Stomach smooth muscle (tissue), 2 donors: Measurements from ENCODE around the gene HEXA.

ENCODE experiments used
- H3K27ac ChIP-seq: one replicate; pipeline ENCODE4 v1.7.0; 2013; ENCODE audit warnings: mild to moderate bottlenecking, low read length, inconsistent platforms
- H3K27me3 ChIP-seq, 2 donors: one replicate each; pipeline ENCODE4 v1.7.0; 2013; ENCODE audit warnings: low read length in 2 of 2; ENCODE audit not compliant: insufficient read depth in 2 of 2, control insufficient read depth in 1 of 2
- H3K36me3 ChIP-seq, 2 donors: one replicate each; pipeline ENCODE4 v1.7.0; 2013; ENCODE audit warnings: low read length in 2 of 2; ENCODE audit not compliant: control insufficient read depth in 2 of 2, insufficient read depth in 2 of 2
- H3K4me1 ChIP-seq: one replicate; pipeline ENCODE4 v1.7.0; 2013; ENCODE audit warnings: low read length; ENCODE audit not compliant: control insufficient read depth, insufficient read depth
- H3K4me3 ChIP-seq, 2 donors: one replicate each; pipeline ENCODE4 v1.7.0; 2013; ENCODE audit warnings: low read length in 2 of 2
- H3K9ac ChIP-seq, 2 donors: one replicate each; pipeline ENCODE4 v1.7.0; 2013; ENCODE audit warnings: low read length in 2 of 2, mild to moderate bottlenecking in 1 of 2
- H3K9me3 ChIP-seq, 2 donors: one replicate each; pipeline ENCODE4 v1.7.0; 2013; ENCODE audit warnings: low read length in 2 of 2; ENCODE audit not compliant: control insufficient read depth in 2 of 2
- donor health status: healthy.
- donor health status: Pancreatic carcinoma.

Gene HEXA

GRCh38 chr15:72331021-72331420, 44.8 kb downstream of the HEXA start:
- H3K36me3 ChIP-seq, result peaks cover 4 to 10% of the 10 kb centered on the region in 2 donors
- H3K9me3 ChIP-seq, result no peaks in the 10 kb centered on the region
- H3K4me1 ChIP-seq, result no peaks in the 10 kb centered on the region
- no peak overlapping the region for H3K27ac ChIP-seq
- H3K4me3 ChIP-seq, result no peak overlapping the region
- no peaks in the 10 kb centered on the region for H3K27me3 ChIP-seq
- no peak overlapping the region for H3K9ac ChIP-seq

DNA sequence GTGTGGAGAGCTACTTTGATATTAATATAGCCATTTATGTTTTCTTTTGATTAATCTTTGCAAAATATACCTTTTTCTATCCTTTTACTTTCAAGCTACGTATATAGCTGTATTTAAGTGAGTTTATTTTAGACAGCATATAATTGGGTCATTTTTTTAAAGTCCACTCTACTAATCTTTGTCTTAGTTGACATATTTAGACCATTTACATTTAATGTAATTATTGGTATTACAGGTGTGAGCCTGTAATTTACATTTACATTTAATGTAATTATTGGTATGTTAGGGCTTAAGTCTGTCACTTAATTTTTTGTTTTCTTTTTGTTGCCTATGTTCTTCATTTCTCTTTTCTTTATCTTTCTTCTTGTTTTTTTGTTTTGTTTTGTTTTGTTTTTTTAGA, 52.1 kb downstream of the HEXA start:
- Histone ChIP-seq H3K27me3 (no peaks in the 10 kb centered on the region), H3K36me3 (peaks cover 4 to 7% of the 10 kb centered on the region in 2 donors), H3K4me3 (no peak overlapping the region), H3K9me3 (no peaks in the 10 kb centered on the region), H3K9ac (no peak overlapping the region), H3K27ac (no peak overlapping the region), H3K4me1 (peaks cover 8% of the 10 kb centered on the region)

DNA sequence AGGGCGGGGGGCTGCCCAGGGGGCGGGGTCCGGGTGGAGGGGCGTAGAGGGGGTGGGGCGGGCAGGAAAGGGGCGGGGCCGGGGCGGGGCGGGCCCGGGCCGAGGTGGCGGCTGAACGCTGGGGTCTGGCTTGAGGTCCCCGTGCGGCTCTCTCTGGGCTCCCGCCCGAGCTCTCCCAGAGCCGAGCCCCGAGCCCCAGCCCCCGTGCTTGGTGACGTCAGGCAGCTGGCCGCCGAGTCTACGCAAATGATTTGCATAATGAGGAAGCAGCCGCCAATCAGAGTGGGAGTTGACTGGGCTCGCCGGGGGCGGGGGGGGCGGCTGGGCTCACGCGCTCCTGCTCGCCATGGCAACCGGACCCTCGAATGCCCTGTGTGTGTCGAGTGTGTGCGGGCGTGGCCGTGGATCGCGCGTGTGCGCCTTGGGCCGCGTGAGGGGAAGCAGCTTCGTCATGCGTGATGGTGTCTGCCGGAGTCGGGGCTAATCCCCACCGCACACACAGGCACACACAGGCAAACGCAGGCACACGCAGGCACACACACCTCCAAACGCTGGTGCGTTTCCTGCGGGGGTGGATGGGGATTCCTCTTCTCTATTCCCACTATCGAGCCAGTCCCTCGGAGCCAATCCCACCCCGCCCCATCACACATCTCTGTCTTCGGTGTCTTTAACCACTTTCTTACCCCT, 55.7 kb downstream of the HEXA start, which contains the start of gene CELF6:
Gene CELF6, minus strand, starts transcription at position 173 of the 687 bp plus-strand sequence. CDS start 283 bp downstream, outside the sequence.
- H3K27me3 ChIP-seq, result no peaks in the 10 kb centered on the region
- no peak within 1 kb of the TSS for H3K9ac ChIP-seq
- no peak within 1 kb of the TSS for H3K27ac ChIP-seq

GRCh38 chr15:72319360-72319984, 56.3 kb downstream of the HEXA start:
- Histone ChIP-seq H3K27ac (no peak overlapping the region), H3K9ac (no peak overlapping the region), H3K4me3 (no peak overlapping the region), H3K4me1 (peaks cover 8% of the 10 kb centered on the region), H3K36me3 (no peaks in the 10 kb centered on the region), H3K27me3 (no peaks in the 10 kb centered on the region), H3K9me3 (no peaks in the 10 kb centered on the region)

More for the DNA sequence above, 55.7 kb downstream of the HEXA start, which contains the start of gene CELF6:
- peaks cover 8% of the 10 kb centered on the region for H3K4me1 ChIP-seq
- H3K36me3 ChIP-seq, result no peaks in the 10 kb centered on the region
- peak within 1 kb of the TSS; percentile 56 to 69 for H3K4me3 ChIP-seq
- H3K9me3 ChIP-seq, result no peaks in the 10 kb centered on the region

- Histone ChIP-seq H3K4me1 (peaks cover 8% of the 10 kb centered on the region), H3K27ac (no peak overlapping the region), H3K9me3 (no peaks in the 10 kb centered on the region), H3K4me3 (no peak overlapping the region), H3K9ac (no peak overlapping the region), H3K36me3 (no peaks in the 10 kb centered on the region), H3K27me3 (no peaks in the 10 kb centered on the region)
Observed at GRCh38 chr15:72318408-72318942, 57.3 kb downstream of the HEXA start.

GRCh38 chr15:72315706-72316370, 60.0 kb downstream of the HEXA start:
- no peak overlapping the region for H3K4me3 ChIP-seq
- peaks cover 8% of the 10 kb centered on the region for H3K4me1 ChIP-seq
- no peaks in the 10 kb centered on the region for H3K36me3 ChIP-seq
- H3K27ac ChIP-seq, result no peak overlapping the region
- H3K9me3 ChIP-seq, result no peaks in the 10 kb centered on the region
- H3K9ac ChIP-seq, result no peak overlapping the region
- H3K27me3 ChIP-seq, result no peaks in the 10 kb centered on the region

DNA sequence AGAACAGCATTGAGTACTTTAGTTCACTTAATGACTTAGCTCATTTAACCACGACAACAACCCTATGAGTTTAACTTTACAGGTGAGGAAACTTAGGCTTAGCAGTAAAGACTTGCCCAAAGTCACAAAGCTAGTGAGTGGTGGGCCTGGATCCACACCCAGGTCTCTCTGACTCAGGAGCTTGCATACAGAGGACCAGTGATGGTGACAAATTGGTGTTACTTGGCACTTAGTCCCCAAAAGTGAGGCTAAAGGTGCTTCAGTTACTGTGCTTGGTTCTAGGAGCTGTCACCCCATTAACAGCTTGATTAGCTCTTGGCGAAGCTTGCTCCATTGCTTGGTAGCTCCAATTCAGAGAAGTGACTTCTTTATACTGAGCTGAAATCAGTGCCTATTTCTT, 61.9 kb downstream of the HEXA start:
- Histone ChIP-seq H3K36me3 (no peaks in the 10 kb centered on the region), H3K27me3 (no peaks in the 10 kb centered on the region), H3K4me3 (no peak overlapping the region), H3K27ac (no peak overlapping the region), H3K4me1 (no peaks in the 10 kb centered on the region), H3K9ac (no peak overlapping the region), H3K9me3 (no peaks in the 10 kb centered on the region)

DNA sequence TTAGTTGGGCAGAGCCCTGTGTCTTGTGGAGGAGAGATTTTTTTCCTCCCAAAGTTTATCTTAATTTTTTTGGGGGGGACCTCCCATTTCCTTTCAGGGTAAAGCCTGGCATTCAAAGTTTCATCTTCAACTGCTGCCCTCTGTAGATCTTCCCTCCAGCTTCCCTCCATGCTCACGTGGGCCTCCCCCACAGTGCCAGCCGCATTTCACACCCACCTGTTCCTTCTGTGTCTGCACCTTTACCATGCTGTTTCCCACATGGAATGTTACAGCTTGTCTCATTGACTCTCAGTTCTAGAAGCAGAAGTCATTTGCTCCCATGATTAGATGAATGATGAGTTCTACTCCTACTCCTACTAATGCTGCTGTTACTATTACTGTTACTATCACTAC, 62.4 kb downstream of the HEXA start:
- Histone ChIP-seq H3K4me3 (no peak overlapping the region), H3K36me3 (no peaks in the 10 kb centered on the region), H3K27ac (no peak overlapping the region), H3K4me1 (no peaks in the 10 kb centered on the region), H3K27me3 (no peaks in the 10 kb centered on the region), H3K9me3 (no peaks in the 10 kb centered on the region), H3K9ac (no peak overlapping the region)

- no peaks in the 10 kb centered on the region for H3K9me3 ChIP-seq
- H3K27me3 ChIP-seq, result no peaks in the 10 kb centered on the region
- no peak overlapping the region for H3K4me3 ChIP-seq
- H3K9ac ChIP-seq, result no peak overlapping the region
- no peaks in the 10 kb centered on the region for H3K36me3 ChIP-seq
- H3K4me1 ChIP-seq, result no peaks in the 10 kb centered on the region
- no peak overlapping the region for H3K27ac ChIP-seq
Observed at GRCh38 chr15:72312605-72313447, 63.0 kb downstream of the HEXA start.

GRCh38 chr15:72307026-72307425, 68.8 kb downstream of the HEXA start:
- H3K27me3 ChIP-seq, result no peaks in the 10 kb centered on the region
- no peaks in the 10 kb centered on the region for H3K36me3 ChIP-seq
- H3K4me1 ChIP-seq, result no peaks in the 10 kb centered on the region
- H3K9me3 ChIP-seq, result no peaks in the 10 kb centered on the region
- no peak overlapping the region for H3K27ac ChIP-seq
- no peak overlapping the region for H3K9ac ChIP-seq
- H3K4me3 ChIP-seq, result no peak overlapping the region
